ENCODE data around the gene ATAD1. TPM values are rescaled to one million over a fixed set of nuclear protein-coding genes. Genes with fewer than 3 reads are reported as not detected.

The ATAD1 gene
- total RNA-seq, 1 donor from 2014 or later: 45.8 TPM

GRCh38 chr10:87794285-87794684 lies 23.7 kb downstream of the ATAD1 start:
- peaks cover 6% of the 10 kb centered on the region for H3K4me1 Mint-ChIP-seq (ENCODE audit: low read depth)
- no peaks in the 10 kb centered on the region for H3K27me3 Mint-ChIP-seq
- no peak overlapping the region for H3K4me3 Mint-ChIP-seq (ENCODE audit: low read depth)
- peaks cover 37% of the 10 kb centered on the region for H3K36me3 Mint-ChIP-seq (ENCODE audit: insufficient read depth)
- no peak overlapping the region for H3K27ac Mint-ChIP-seq
- H3K9me3 Mint-ChIP-seq (ENCODE audit: low read depth): peaks cover 5% of the 10 kb centered on the region
- no peak for TF ChIP-seq CTCF (IDR thresholded peaks at IDR 0.05; ENCODE audit: unreplicated experiment)
- no peak for DNase-seq (ENCODE audit: low spot score, unreplicated experiment)

DNA sequence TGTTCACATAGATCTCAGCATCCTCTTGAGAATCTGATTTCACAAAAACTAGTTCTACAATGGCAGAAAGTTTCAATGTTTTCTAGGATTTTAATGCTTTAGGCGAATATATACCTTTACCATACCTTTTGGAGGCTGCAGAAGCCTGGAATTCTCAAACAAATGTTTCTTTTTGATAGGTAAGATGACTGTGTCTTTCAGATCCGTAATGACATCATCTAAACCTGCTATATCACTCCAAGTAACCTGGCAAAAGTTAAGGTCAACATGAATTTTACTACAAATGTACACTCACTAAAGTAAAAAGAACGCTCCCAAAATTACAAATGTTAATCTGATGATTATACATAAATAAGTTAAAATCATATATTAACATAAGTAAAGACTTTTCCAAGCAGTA lies 27.8 kb downstream of the ATAD1 start:
- no peak for TF ChIP-seq CTCF (IDR thresholded peaks at IDR 0.05; ENCODE audit: unreplicated experiment)
- Mint-ChIP-seq H3K36me3 (ENCODE audit: insufficient read depth) (peaks cover 22% of the 10 kb centered on the region), H3K27me3 (no peaks in the 10 kb centered on the region), H3K4me1 (ENCODE audit: low read depth) (peaks cover 3% of the 10 kb centered on the region), H3K4me3 (ENCODE audit: low read depth) (no peak overlapping the region), H3K9me3 (ENCODE audit: low read depth) (no peaks in the 10 kb centered on the region), H3K27ac (no peak overlapping the region)
- DNase-seq (ENCODE audit: low spot score, unreplicated experiment): no peak

GRCh38 chr10:87786421-87786820 lies 31.6 kb downstream of the ATAD1 start:
- TF ChIP-seq CTCF (IDR thresholded peaks at IDR 0.05; ENCODE audit: unreplicated experiment): no peak
- Mint-ChIP-seq H3K27me3 (no peaks in the 10 kb centered on the region), H3K27ac (no peak overlapping the region), H3K4me1 (ENCODE audit: low read depth) (no peaks in the 10 kb centered on the region), H3K4me3 (ENCODE audit: low read depth) (no peak overlapping the region), H3K36me3 (ENCODE audit: insufficient read depth) (peaks cover 35% of the 10 kb centered on the region), H3K9me3 (ENCODE audit: low read depth) (no peaks in the 10 kb centered on the region)
- no peak for DNase-seq (ENCODE audit: low spot score, unreplicated experiment)

GRCh38 chr10:87782721-87783120 lies 35.3 kb downstream of the ATAD1 start:
- Mint-ChIP-seq H3K4me3 (ENCODE audit: low read depth) (no peak overlapping the region), H3K4me1 (ENCODE audit: low read depth) (no peaks in the 10 kb centered on the region), H3K27ac (no peak overlapping the region), H3K9me3 (ENCODE audit: low read depth) (no peaks in the 10 kb centered on the region), H3K36me3 (ENCODE audit: insufficient read depth) (peaks cover 27% of the 10 kb centered on the region), H3K27me3 (no peaks in the 10 kb centered on the region)
- TF ChIP-seq CTCF (IDR thresholded peaks at IDR 0.05; ENCODE audit: unreplicated experiment): no peak
- no peak for DNase-seq (ENCODE audit: low spot score, unreplicated experiment)

DNA sequence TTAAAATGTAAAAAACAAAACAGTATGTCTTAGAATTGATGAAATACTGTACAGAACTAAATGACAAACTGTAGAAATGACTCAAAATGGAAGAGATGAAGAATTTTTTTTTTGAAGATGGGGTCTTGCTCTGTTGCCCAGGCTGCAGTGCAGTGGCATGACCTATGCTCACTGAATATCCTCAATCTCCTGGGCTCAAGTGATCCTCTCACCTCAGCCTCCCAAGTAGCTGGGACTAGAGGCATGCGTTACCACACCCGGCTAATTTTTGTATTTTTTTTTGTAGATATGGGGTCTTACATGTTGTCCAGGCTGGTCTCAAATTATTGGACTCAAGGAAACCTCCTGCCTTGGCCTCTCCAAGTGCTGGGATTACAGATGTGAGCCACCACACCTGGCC lies 36.5 kb downstream of the ATAD1 start:
- no peak for TF ChIP-seq CTCF (IDR thresholded peaks at IDR 0.05; ENCODE audit: unreplicated experiment)
- no peak overlapping the region for H3K4me3 Mint-ChIP-seq (ENCODE audit: low read depth)
- no peak for DNase-seq (ENCODE audit: low spot score, unreplicated experiment)
- H3K9me3 Mint-ChIP-seq (ENCODE audit: low read depth): no peaks in the 10 kb centered on the region
- no peaks in the 10 kb centered on the region for H3K4me1 Mint-ChIP-seq (ENCODE audit: low read depth)
- H3K36me3 Mint-ChIP-seq (ENCODE audit: insufficient read depth): peaks cover 26% of the 10 kb centered on the region
- no peaks in the 10 kb centered on the region for H3K27me3 Mint-ChIP-seq
- H3K27ac Mint-ChIP-seq: no peak overlapping the region
